SK-N-SH (cell line): ENCODE measurements around the gene TMEM132E.

ENCODE experiments used
- CTCF ChIP-seq: fragments of 200-600 bp; sonication (generic); IDR thresholded peaks from 2 replicates; pipeline ENCODE4 v1.6.1; 2017; ENCODE audit warnings: antibody characterized with exemption, mild to moderate bottlenecking, moderate library complexity
- EP300 ChIP-seq, 2 experiments: IDR thresholded peaks; 2 replicates each; pipeline versions ENCODE4 v1.4.0 to v1.6.1; 2012; ENCODE audit warnings: borderline replicate concordance in 1 of 2, low read depth in 1 of 2, low read length in 1 of 2
- FOXM1 ChIP-seq: IDR thresholded peaks from 2 replicates; pipeline ENCODE4 v1.4.0; 2012; ENCODE audit warnings: low read depth, mild to moderate bottlenecking
- GABPA ChIP-seq: IDR thresholded peaks from 2 replicates; pipeline ENCODE4 v1.4.0; 2012; ENCODE audit warnings: low read depth, mild to moderate bottlenecking
- POLR2AphosphoS5 ChIP-seq: IDR thresholded peaks from 2 replicates; pipeline ENCODE4 v1.6.1; 2012; ENCODE audit warnings: low read depth, low read length
- REST ChIP-seq: IDR thresholded peaks from 2 replicates; pipeline ENCODE4 v1.6.1; 2012; ENCODE audit warnings: mild to moderate bottlenecking, low read depth, low read length, moderate library complexity
- USF2 ChIP-seq: fragments of 150-350 bp; IDR thresholded peaks from 2 replicates; pipeline ENCODE4 v1.6.1; 2017; ENCODE audit warnings: antibody characterized with exemption, low read length, low read depth, borderline replicate concordance

GRCh38 chr17:34566873-34567272 lies 12.5 kb upstream of the TMEM132E start:
- TF ChIP-seq EP300 (IDR thresholded peaks at IDR 0.05; ENCODE audit: borderline replicate concordance in 1 of 2, low read depth in 1 of 2, low read length in 1 of 2) (no peak), REST (no peak), GABPA (no peak), CTCF (no peak), POLR2AphosphoS5 (no peak), USF2 (no peak), FOXM1 (no peak)
